ENCODE data around the gene PNPLA2.

The PNPLA2 gene

GRCh38 chr11:813456-814096 is 5.1 kb upstream of the PNPLA2 start:
- no peak for DNase-seq

DNA sequence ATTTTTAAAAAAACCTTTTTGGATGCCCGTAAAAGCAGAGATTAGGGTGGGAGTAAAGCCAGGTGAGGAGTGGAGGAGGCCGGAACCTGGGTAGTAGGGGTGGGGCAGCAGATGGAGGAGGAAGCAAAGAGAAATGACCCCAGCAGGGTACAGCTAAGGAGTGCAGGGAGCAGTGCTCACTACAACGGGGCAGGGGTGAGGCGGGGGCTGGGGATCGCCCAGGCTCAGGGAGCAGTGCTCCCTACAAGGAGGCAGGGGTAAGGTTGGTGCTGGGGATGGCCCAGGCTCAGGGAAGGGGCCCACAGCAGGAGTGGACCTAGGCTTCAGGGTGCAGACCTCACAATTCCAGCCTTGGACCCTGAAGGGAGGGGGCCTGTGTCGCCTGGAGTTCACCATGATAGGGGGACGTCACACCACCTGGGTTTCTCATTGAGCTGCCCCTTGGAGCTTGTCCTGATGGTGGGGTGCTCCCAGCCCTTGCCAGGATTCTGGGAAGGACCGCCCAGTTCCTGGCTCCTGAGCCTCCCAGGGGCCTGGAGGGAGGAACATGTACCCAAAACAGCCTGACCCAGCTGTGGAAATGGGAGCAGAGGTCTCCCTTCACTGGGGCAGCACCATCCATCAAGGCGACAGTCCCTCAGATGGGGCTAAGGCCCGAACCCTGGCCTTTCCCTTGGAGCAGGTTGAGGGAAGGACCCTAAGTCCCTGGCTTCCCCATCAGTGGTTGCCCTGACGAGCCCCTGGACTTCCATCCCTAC is 2.9 kb upstream of the PNPLA2 start:
- DNase-seq: no peak

DNA sequence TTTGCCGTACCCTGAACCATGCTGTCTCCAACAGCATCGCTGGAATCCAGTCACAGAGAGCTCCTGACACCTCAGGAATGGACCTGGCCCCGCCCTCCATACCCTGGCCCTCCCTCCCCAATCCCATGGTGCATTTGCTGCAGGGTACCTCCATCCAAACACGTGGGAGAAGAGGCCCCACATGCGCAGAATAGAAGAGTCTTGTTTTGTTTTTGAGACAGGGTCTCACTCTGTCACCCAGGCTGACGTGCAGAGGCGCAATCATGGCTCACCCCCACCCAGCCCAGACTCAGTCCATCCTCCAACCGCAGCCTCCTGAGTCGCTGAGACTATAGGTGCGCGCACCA is 2.3 kb upstream of the PNPLA2 start:
- no peak for DNase-seq

GRCh38 chr11:819129-819931 is 616 bp downstream of the PNPLA2 start:
- peak; percentile 43 to 94 (median 84) for DNase-seq

DNA sequence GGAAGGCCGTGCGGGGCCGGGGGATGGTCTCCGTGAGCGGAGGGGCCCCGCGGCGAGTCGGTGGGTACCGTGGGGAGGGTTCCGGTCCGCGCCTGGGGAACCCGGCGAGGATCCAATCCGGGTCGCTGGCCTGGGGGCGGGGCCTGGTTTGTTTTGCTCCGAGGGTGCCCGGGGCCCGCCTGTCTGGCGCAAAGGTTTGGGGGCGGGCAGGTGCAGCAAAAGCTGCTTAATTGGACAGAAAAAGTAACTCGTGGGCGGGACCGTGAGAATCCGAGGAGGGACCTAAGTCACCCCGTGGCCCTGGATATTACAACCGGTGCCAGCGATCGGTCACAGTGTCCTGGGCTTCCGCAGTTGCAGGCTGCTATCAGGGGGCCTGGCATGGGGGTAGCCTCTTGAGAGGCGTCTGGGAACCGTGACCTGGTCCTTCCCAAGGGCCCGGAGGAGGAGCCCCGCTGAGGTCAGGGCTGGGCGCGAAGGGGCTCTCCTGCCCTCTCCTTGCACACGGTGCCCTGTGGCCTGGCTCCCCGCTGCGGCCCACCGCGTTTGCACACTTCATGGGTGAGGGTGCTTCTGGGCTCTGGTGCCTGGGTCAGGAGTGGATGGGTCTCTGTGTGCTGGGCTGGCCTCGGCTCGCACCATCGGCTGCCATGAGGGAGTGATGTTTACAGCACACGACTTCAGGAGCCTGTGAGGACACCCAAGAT is 1.4 kb downstream of the PNPLA2 start:
- DNase-seq: peak in 43 of 58 donors; percentile 32 to 75 (median 59)

- peak in 16 of 58 donors; percentile 20 to 79 (median 38) for DNase-seq
These were observed 2.2 kb downstream of the PNPLA2 start for GRCh38 chr11:820655-821511.

- peak in 9 of 58 donors; percentile 20 to 46 (median 31) for DNase-seq
These were observed 3.0 kb downstream of the PNPLA2 start for GRCh38 chr11:821512-822371.

GRCh38 chr11:823441-824291 is 5.0 kb downstream of the PNPLA2 start:
- no peak for DNase-seq

GRCh38 chr11:824292-824880 is 5.7 kb downstream of the PNPLA2 start:
- peak in 27 of 58 donors; percentile 19 to 67 (median 38) for DNase-seq

- no peak for DNase-seq
These were observed 6.2 kb downstream of the PNPLA2 start for GRCh38 chr11:824942-825341.

DNA sequence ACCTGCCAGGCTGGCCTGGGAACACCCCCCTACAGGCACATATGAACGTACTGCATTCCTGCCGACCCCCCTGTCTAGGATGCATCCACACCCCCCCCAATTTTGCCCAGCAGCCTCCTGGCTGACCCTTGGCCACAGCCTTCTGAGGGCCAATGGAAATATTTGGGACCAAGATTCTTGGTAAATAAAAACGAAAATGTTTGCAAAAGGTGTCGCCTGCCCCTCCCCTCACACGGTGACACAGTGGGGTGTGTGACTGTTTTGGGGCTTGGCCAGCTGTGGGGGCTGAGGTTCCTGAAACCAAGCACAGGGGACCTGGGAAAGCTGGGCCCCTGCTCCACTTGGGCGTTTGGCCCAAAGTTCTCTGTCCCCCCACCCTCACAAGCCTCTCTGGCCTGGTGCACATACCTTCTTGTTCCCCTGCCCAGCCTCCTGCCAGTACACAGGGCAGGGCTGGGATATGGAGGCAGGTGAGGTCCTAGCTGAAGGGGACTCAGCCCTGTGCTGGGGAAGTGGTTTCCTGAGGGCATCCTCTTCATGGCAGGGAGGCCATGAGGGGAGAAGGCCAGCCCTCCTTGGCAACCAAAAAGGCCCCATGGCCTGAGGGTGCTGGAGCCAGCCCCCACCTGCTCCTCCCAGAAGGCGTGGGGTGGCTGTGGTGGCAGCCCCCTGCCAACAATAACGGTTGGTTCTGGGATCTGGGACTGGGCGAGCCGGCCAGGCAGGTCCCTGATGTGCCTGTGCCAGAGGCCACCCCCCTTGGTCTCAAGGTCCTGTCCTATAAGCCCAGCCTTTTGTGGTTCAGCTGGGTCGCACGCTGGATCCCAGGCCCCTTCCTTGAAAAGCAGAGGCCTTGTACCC is 6.9 kb downstream of the PNPLA2 start:
- DNase-seq: no peak

- DNase-seq: no peak
These were observed 7.5 kb downstream of the PNPLA2 start for GRCh38 chr11:826227-826621.

GRCh38 chr11:826836-827145 is 8.1 kb downstream of the PNPLA2 start:
- DNase-seq: no peak

DNA sequence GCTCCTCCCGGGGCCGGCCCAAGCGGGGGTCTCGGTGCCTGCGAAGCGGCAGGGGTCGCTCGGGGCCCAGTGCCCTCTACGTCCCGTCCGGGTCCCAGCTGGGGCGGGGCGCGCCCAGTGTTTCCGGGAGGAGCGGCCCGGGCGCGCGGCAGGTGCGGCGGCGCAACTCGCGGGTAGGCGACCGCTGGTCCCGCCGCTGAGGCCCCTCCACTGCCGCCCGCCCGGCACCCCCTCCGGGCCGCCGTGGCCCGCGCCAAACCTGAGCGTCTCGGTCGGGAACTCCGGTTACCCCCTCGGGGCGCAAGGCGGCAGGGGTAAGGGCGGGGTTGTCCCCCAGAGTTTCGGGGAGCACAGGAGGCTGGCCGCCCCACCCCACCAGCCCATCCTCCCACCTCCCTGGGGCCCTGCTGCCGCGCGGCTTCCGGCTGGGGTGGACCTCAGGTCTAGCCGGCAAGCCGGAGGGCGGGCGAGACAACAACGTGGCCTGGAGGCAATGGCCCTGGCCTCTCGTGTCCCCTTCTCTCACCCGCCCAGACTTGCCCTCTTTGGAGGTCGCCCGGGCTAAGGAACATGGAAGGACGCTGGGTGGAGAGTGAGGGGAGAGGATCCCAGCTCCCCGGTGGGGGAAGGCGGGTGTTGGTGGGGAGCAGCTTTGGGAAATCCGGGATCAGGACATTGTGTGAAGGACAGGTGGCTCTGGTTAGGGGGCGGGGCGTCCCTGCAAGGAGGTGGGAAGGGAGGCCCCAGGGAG is 8.6 kb downstream of the PNPLA2 start:
- DNase-seq: no peak

DNA sequence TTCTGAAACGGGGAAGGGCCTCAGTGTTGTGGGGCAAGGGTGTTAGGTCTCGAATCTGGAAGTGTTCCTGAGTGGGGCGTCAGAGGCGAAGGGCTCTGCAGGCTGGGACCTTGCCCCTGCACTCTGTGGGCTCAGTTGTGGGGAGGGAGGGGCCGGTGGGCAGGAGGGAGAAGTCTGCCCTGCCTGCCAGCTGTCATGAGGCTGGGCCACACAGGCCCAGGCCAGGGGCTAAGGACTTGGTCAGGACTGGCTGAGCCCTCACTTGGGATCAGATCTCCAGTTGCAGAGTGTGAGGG is 9.1 kb downstream of the PNPLA2 start, which contains the start of gene CRACR2B:
Gene CRACR2B, plus strand, starts transcription at position 23 of the 296 bp plus-strand sequence. CDS start 689 bp downstream, outside the sequence.
- DNase-seq: no peak

- DNase-seq: no peak
These were observed 9.9 kb downstream of the PNPLA2 start for GRCh38 chr11:828506-829175.
